Cardiac fibroblast (primary cell): ENCODE measurements around the gene TCHP.
"Not testable (repeated sequence)": the region's sequence is repeated elsewhere in the genome, so short reads cannot be mapped to it uniquely, and the experiment has no call there.

ENCODE experiments used
- DNase-seq, 2 donors: peaks; one replicate each; pipeline versions ENCODE4 v3.0.0 to v3.0.0-alpha.2; 2010; ENCODE audit warnings: low read depth in 2 of 2
- H3K4me3 ChIP-seq, 2 donors: replicated peaks in 1 of 2; 1 replicate in 1 of 2; 2 replicates in 1 of 2; pipeline ENCODE4 v1.5.1; 2011; ENCODE audit warnings: low read depth in 2 of 2, low read length in 2 of 2, mild to moderate bottlenecking in 2 of 2, moderate library complexity in 1 of 2
- CTCF ChIP-seq: IDR thresholded peaks from one replicate; pipeline ENCODE4 v1.5.1; 2011; ENCODE audit warnings: low read depth, mild to moderate bottlenecking, low read length, inconsistent platforms

The TCHP gene

GRCh38 chr12:109927622-109928021 is 27.5 kb downstream of the TCHP start:
- TF ChIP-seq CTCF = peak; percentile 89
- H3K4me3 ChIP-seq = no peak overlapping the region
- DNase-seq = peak; percentile 59 to 70

GRCh38 chr12:109928058-109928656 is 28.1 kb downstream of the TCHP start:
- DNase-seq = no peak
- no peak for TF ChIP-seq CTCF

GRCh38 chr12:109929326-109929725 is 29.3 kb downstream of the TCHP start:
- not testable (repeated sequence) for DNase-seq, H3K4me3 ChIP-seq

More at GRCh38 chr12:109928058-109928656, 28.1 kb downstream of the TCHP start:
- H3K4me3 ChIP-seq = no peak overlapping the region

GRCh38 chr12:109930028-109930800 is 30.1 kb downstream of the TCHP start:
- TF ChIP-seq CTCF = no peak
- no peak for DNase-seq

GRCh38 chr12:109931143-109931542 is 31.1 kb downstream of the TCHP start:
- TF ChIP-seq CTCF = no peak
- H3K4me3 ChIP-seq = no peak overlapping the region

More at GRCh38 chr12:109930028-109930800, 30.1 kb downstream of the TCHP start:
- no peak overlapping the region for H3K4me3 ChIP-seq

GRCh38 chr12:109932878-109933503 is 32.9 kb downstream of the TCHP start:
- peak; percentile 32 to 46 for DNase-seq
- no peak for TF ChIP-seq CTCF
- no peak overlapping the region for H3K4me3 ChIP-seq

More at GRCh38 chr12:109931143-109931542, 31.1 kb downstream of the TCHP start:
- no peak for DNase-seq

GRCh38 chr12:109934026-109934425 is 34.0 kb downstream of the TCHP start:
- peak; percentile 46 for TF ChIP-seq CTCF

More at GRCh38 chr12:109934026-109934425, 34.0 kb downstream of the TCHP start:
- DNase-seq = peak in 1 of 2 donors; percentile 29
- no peak overlapping the region for H3K4me3 ChIP-seq
